ENCODE data around the gene UCN3. TPM values are rescaled to one million over a fixed set of nuclear protein-coding genes. Genes with fewer than 3 reads are reported as not detected.

UCN3 gene
- polyA plus RNA-seq, 1 of the 3 experiments (the other 2 are of a cell fraction), result not detected

DNA sequence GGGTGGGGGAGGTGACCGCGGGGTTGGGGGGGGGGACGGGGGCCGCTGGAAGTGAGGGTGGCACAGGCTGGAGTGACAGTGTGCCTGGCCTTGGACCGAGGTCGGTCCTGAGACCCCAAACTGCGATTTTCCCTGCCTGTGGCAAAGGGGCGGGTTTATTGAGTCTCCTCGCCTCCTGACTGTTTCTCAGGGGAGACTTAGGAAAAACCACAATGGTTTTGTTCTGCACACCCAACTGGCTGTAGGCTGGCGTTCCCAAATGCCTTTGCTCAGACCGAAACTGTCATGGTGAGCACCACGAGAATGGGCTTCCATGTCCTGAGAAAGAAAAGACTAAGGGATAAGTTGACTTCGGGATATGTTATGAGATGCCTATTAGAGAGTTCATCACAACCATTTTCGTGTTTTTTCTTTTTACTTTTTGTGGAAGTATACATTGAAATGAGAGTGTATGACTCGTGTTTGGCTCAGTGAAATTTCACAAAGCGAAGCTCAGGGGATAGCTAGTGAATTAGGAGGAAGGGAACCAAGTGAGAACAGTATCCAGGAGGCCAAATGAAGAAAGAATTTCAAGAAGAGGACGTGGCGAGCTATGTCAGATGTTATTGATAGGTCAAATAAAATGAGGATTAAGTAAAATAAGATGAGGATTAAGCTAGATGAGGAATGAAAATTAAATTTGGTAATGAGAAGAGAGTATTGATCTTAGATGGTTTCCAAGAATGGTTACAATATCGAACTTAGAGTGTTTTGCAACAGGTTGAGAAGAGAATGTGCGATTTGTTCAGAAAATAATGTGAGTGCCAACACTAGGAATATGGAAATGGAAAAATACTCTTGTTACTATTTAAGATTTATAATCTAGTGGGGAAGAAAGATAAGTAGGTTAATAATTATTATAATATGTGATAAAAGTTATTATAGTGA lies 48.5 kb downstream of the UCN3 start:
- Histone ChIP-seq H3K9ac (peak overlapping the region; percentile 41; the same call in 1 of the 2 replicates), H3K27me3 (ENCODE audit: insufficient read depth) (no peaks in the 10 kb centered on the region), H3K36me3 (replicated peaks in 1 of 2; ENCODE audit: control insufficient read depth in 1 of 2, insufficient read depth in 2 of 2, low read length in 1 of 2) (peaks cover 0 to under 1% of the 10 kb centered on the region in 2 experiments), H4K20me1 (ENCODE audit: insufficient read depth) (no peaks in the 10 kb centered on the region), H3K79me2 (ENCODE audit: insufficient read depth) (peaks cover 54% of the 10 kb centered on the region), H2AFZ (ENCODE audit: low read depth) (peak overlapping the region; percentile 26; the same call in 1 of the 2 replicates), H3K4me3 (ENCODE audit: low read depth in 2 of 2, low read length in 1 of 2) (peak overlapping the region; percentile 66 to 87), H3F3A (replicated peaks; ENCODE audit: insufficient read depth) (no peaks in the 10 kb centered on the region), H3K4me1 (ENCODE audit: control insufficient read depth in 1 of 2, insufficient read depth in 2 of 2, low read depth in 1 of 2, low read length in 1 of 2) (peaks cover 0 to 3% of the 10 kb centered on the region in 2 experiments; a peak in 1 of 4 replicates), H3K27ac (ENCODE audit: low read depth in 2 of 2, low read length in 1 of 2) (peak overlapping the region; percentile 28 to 54; a peak in 2 of 4 replicates), H3K9me2 (no peaks in the 10 kb centered on the region), H3K9me3 (0 out of 2 replicates have a peak, but pooled peaks cover 3% of the 10 kb centered on the region), H3K4me2 (peak overlapping the region; percentile 77)
- CTCF ChIA-PET, result interaction anchor here (0.9 to 1.4 kb wide), 5 partner anchors 10 to 210 kb away, joined by 3 to 5 read pairs (median 3); no protein-coding TSS in a partner anchor
- no peak for DNase-seq
- no peak for TF ChIP-seq TEAD4 (IDR thresholded peaks at IDR 0.05; ENCODE audit: borderline replicate concordance, insufficient read depth)
- peak; percentile 39; the same call in 1 of the 2 replicates for TF ChIP-seq MXI1 (IDR thresholded peaks at IDR 0.05; ENCODE audit: low read depth, low read length)
- TF ChIP-seq, protein P1, sequence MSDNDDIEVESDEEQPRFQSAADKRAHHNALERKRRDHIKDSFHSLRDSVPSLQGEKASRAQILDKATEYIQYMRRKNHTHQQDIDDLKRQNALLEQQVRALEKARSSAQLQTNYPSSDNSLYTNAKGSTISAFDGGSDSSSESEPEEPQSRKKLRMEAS (IDR thresholded peaks at IDR 0.05; ENCODE audit: low read depth), result no peak
- no peak for TF ChIP-seq RCOR1 (IDR thresholded peaks at IDR 0.05; ENCODE audit: low read length)
- TF ChIP-seq, protein P2, sequence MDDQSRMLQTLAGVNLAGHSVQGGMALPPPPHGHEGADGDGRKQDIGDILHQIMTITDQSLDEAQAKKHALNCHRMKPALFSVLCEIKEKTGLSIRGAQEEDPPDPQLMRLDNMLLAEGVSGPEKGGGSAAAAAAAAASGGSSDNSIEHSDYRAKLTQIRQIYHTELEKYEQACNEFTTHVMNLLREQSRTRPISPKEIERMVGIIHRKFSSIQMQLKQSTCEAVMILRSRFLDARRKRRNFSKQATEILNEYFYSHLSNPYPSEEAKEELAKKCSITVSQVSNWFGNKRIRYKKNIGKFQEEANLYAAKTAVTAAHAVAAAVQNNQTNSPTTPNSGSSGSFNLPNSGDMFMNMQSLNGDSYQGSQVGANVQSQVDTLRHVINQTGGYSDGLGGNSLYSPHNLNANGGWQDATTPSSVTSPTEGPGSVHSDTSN (IDR thresholded peaks at IDR 0.05), result no peak
- no peak for TF ChIP-seq FOXM1 (IDR thresholded peaks at IDR 0.05; ENCODE audit: low read depth)
- POLR2A ChIA-PET, result no interaction called here
- 16% methylated on average over 20 of the region's 20 CpGs for WGBS (ENCODE audit: low lambda C conversion rate)

DNA sequence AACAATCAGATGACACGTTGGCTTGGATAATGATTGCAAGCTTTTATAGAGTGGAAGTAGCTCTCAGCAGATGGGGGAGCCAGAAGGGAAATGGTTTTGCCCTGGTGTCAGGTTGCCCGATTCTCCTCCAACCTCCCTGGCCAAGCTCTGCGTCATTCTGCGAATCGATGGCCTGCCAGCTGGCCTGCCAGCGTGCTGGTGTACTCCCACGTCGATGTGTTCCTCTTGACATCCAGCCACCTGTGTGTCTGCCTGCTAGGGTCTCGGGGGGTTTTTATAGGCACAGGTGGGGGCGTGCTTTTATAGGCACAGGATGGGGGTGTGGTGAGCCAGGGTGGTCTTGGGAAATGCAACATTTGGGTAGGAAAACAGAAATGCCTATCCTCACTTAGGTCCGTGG lies 52.2 kb downstream of the UCN3 start:
- no peak for TF ChIP-seq MEF2A (IDR thresholded peaks at IDR 0.05; ENCODE audit: borderline replicate concordance, low read depth)
- TF ChIP-seq EZH2phosphoT487 (IDR thresholded peaks at IDR 0.05; ENCODE audit: borderline replicate concordance, low read depth), result no peak
- no peak for TF ChIP-seq FOXM1 (IDR thresholded peaks at IDR 0.05; ENCODE audit: low read depth)
- no peak for TF ChIP-seq GATA2 (CRISPR knock-in tag; IDR thresholded peaks at IDR 0.05)
- no peak for TF ChIP-seq NFIC (IDR thresholded peaks at IDR 0.05; ENCODE audit: borderline replicate concordance)
- TF ChIP-seq RAD21 (IDR thresholded peaks at IDR 0.05; ENCODE audit: low read length), result no peak
- TF ChIP-seq, protein P3, sequence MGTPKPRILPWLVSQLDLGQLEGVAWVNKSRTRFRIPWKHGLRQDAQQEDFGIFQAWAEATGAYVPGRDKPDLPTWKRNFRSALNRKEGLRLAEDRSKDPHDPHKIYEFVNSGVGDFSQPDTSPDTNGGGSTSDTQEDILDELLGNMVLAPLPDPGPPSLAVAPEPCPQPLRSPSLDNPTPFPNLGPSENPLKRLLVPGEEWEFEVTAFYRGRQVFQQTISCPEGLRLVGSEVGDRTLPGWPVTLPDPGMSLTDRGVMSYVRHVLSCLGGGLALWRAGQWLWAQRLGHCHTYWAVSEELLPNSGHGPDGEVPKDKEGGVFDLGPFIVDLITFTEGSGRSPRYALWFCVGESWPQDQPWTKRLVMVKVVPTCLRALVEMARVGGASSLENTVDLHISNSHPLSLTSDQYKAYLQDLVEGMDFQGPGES (IDR thresholded peaks at IDR 0.05; ENCODE audit: low read depth, low read length), result no peak
- H3K4me2 ChIP-seq, result no peak overlapping the region

More for the DNA sequence above, 52.2 kb downstream of the UCN3 start:
- Histone ChIP-seq H3K79me2 (ENCODE audit: insufficient read depth) (peaks cover 91% of the 10 kb centered on the region), H3K9me3 (peaks cover 16% of the 10 kb centered on the region), H3F3A (replicated peaks; ENCODE audit: insufficient read depth) (no peaks in the 10 kb centered on the region), H3K36me3 (replicated peaks in 1 of 2; ENCODE audit: control insufficient read depth in 1 of 2, insufficient read depth in 2 of 2, low read length in 1 of 2) (peaks cover 0 to 19% of the 10 kb centered on the region in 2 experiments), H3K27me3 (ENCODE audit: insufficient read depth) (no peaks in the 10 kb centered on the region), H3K4me3 (ENCODE audit: low read depth in 2 of 2, low read length in 1 of 2) (no peak overlapping the region), H3K27ac (ENCODE audit: low read depth in 2 of 2, low read length in 1 of 2) (no peak overlapping the region), H3K4me1 (ENCODE audit: control insufficient read depth in 1 of 2, insufficient read depth in 2 of 2, low read depth in 1 of 2, low read length in 1 of 2) (peaks cover 0 to 2% of the 10 kb centered on the region in 2 experiments; a peak in 1 of 4 replicates), H4K20me1 (ENCODE audit: insufficient read depth) (no peaks in the 10 kb centered on the region), H2AFZ (ENCODE audit: low read depth) (no peak overlapping the region), H3K9me2 (no peaks in the 10 kb centered on the region), H3K9ac (no peak overlapping the region)
- CTCF ChIA-PET, result interaction anchor here (1.0 to 1.5 kb wide), 3 partner anchors 8 to 18 kb away, joined by 3 to 5 read pairs (median 4); no protein-coding TSS in a partner anchor
- WGBS (ENCODE audit: low lambda C conversion rate), result over 99% methylated on average over 7 of the region's 11 CpGs
- no peak for DNase-seq
- POLR2A ChIA-PET, result no interaction called here

All from SK-N-SH (cell line).